Astrocyte (in vitro differentiated cells and primary cell): ENCODE data around the gene COPS4. TPM values are rescaled to one million over a fixed set of nuclear protein-coding genes. Genes with fewer than 3 reads are reported as not detected.

Source experiments
- DNase-seq: peaks from one replicate; pipeline ENCODE4 v3.0.0-alpha.2; 2010; ENCODE audit warnings: low read depth
- FAIRE-seq: peaks from 2 replicates; lab custom pipeline; 2011; peaks lifted over from hg19 to GRCh38; lab: Jason Lieb, UNC
- H2AFZ ChIP-seq: 2 replicates; pipeline ENCODE4 v1.6.0; 2012; ENCODE audit warnings: low read depth, low read length, inconsistent platforms
- H3K27ac ChIP-seq: 2 replicates; pipeline ENCODE4 v1.5.1; 2011; ENCODE audit warnings: low read depth, low read length, inconsistent platforms
- H3K27me3 ChIP-seq: 2 replicates; pipeline ENCODE4 v1.6.0; 2011; ENCODE audit warnings: low read length, inconsistent platforms; ENCODE audit not compliant: insufficient read depth
- H3K36me3 ChIP-seq: 2 replicates; pipeline ENCODE4 v1.5.1; 2011; ENCODE audit warnings: low read length, inconsistent platforms; ENCODE audit not compliant: insufficient read depth
- H3K4me1 ChIP-seq: 2 replicates; pipeline ENCODE4 v1.5.1; 2011; ENCODE audit warnings: low read length, inconsistent platforms; ENCODE audit not compliant: insufficient read depth
- H3K4me2 ChIP-seq: 2 replicates; pipeline ENCODE4 v1.6.0; 2012; ENCODE audit warnings: low read length, inconsistent platforms
- H3K4me3 ChIP-seq: 2 replicates; pipeline ENCODE4 v1.5.1; 2011; ENCODE audit warnings: low read depth, mild to moderate bottlenecking, low read length, inconsistent platforms; ENCODE audit not compliant: insufficient read depth
- H3K79me2 ChIP-seq: 2 replicates; pipeline ENCODE4 v1.6.0; 2012; ENCODE audit warnings: mild to moderate bottlenecking, low read length, inconsistent platforms; ENCODE audit not compliant: insufficient read depth
- H3K9ac ChIP-seq: 2 replicates; pipeline ENCODE4 v1.6.0; 2012; ENCODE audit warnings: mild to moderate bottlenecking, low read length, inconsistent platforms
- H3K9me3 ChIP-seq: 2 replicates; pipeline ENCODE4 v1.5.1; 2012; ENCODE audit warnings: low read depth, mild to moderate bottlenecking, low read length, inconsistent platforms; ENCODE audit not compliant: insufficient read depth
- H4K20me1 ChIP-seq: 2 replicates; pipeline ENCODE4 v1.6.0; 2012; ENCODE audit warnings: low read length, inconsistent platforms; ENCODE audit not compliant: insufficient read depth
- H3K27ac Mint-ChIP-seq: one replicate; pipeline ENCODE4 v1.8.0; 2021; ENCODE audit warnings: mild to moderate bottlenecking, mixed read lengths; ENCODE audit not compliant: unreplicated experiment
- H3K27me3 Mint-ChIP-seq: one replicate; pipeline ENCODE4 v1.8.0; 2021; ENCODE audit warnings: low read depth, mixed read lengths; ENCODE audit not compliant: unreplicated experiment
- H3K36me3 Mint-ChIP-seq: one replicate; pipeline ENCODE4 v1.8.0; 2021; ENCODE audit warnings: low read depth, mixed read lengths; ENCODE audit not compliant: unreplicated experiment
- H3K4me1 Mint-ChIP-seq: one replicate; pipeline ENCODE4 v1.8.0; 2021; ENCODE audit warnings: low read depth, mixed read lengths; ENCODE audit not compliant: unreplicated experiment
- H3K4me3 Mint-ChIP-seq: one replicate; pipeline ENCODE4 v1.8.0; 2021; ENCODE audit warnings: mild to moderate bottlenecking, moderate library complexity, mixed read lengths; ENCODE audit not compliant: unreplicated experiment
- H3K9me3 Mint-ChIP-seq: one replicate; pipeline ENCODE4 v1.8.0; 2021; ENCODE audit warnings: mild to moderate bottlenecking, mixed read lengths; ENCODE audit not compliant: unreplicated experiment
- CTCF ChIP-seq: IDR thresholded peaks from 2 replicates; pipeline ENCODE4 v1.5.1; 2011; ENCODE audit warnings: low read depth, mild to moderate bottlenecking, inconsistent platforms, low read length, moderate library complexity; ENCODE audit not compliant: insufficient read depth
- EZH2 ChIP-seq: IDR thresholded peaks from 2 replicates; pipeline ENCODE4 v1.6.1; 2012; ENCODE audit warnings: mild to moderate bottlenecking, low read length, inconsistent platforms; ENCODE audit not compliant: insufficient read depth
- total RNA-seq: library from RNA; stranded (reverse); gene quantifications from 2 replicates; pipeline ENCODE4 v1.2.1, GENCODE V29; 2021

The COPS4 gene
- total RNA-seq, 1 donor from 2014 or later, result 39.3 TPM

- H2AFZ ChIP-seq, result peak overlapping the region; percentile 76
- H3K27me3 ChIP-seq, result no peaks in the 10 kb centered on the region
- FAIRE-seq (no peak), DNase-seq (no peak)
- H3K27ac ChIP-seq, result no peak overlapping the region
- no peaks in the 10 kb centered on the region for H3K36me3 ChIP-seq
- Mint-ChIP-seq H3K27me3 (no peaks in the 10 kb centered on the region), H3K36me3 (peaks cover 14% of the 10 kb centered on the region), H3K4me1 (peaks cover 34% of the 10 kb centered on the region), H3K4me3 (peak overlapping the region; percentile 81), H3K27ac (peak overlapping the region; percentile 91), H3K9me3 (no peaks in the 10 kb centered on the region)
- TF ChIP-seq CTCF, result no peak
- H3K4me3 ChIP-seq, result peak overlapping the region; percentile 67
- peak overlapping the region; percentile 88 for H3K4me2 ChIP-seq
- no peaks in the 10 kb centered on the region for H3K9me3 ChIP-seq
- no peaks in the 10 kb centered on the region for H4K20me1 ChIP-seq
- peaks cover 4% of the 10 kb centered on the region for H3K4me1 ChIP-seq
- H3K79me2 ChIP-seq, result no peaks in the 10 kb centered on the region
- peak overlapping the region; percentile 58 for H3K9ac ChIP-seq
Measured at GRCh38 chr4:83109480-83110222, 74.7 kb downstream of the COPS4 start.

- Histone ChIP-seq H3K36me3 (no peaks in the 10 kb centered on the region), H3K27me3 (no peaks in the 10 kb centered on the region), H3K4me2 (peak overlapping the region; percentile 88), H3K4me1 (peaks cover 10% of the 10 kb centered on the region), H3K27ac (no peak overlapping the region), H3K79me2 (no peaks in the 10 kb centered on the region), H2AFZ (peak overlapping the region; percentile 76), H3K9ac (peak overlapping the region; percentile 58), H3K9me3 (no peaks in the 10 kb centered on the region), H4K20me1 (no peaks in the 10 kb centered on the region), H3K4me3 (peak overlapping the region; percentile 67)
- Mint-ChIP-seq H3K36me3 (peaks cover 9% of the 10 kb centered on the region), H3K27me3 (no peaks in the 10 kb centered on the region), H3K4me1 (peaks cover 40% of the 10 kb centered on the region), H3K9me3 (no peaks in the 10 kb centered on the region), H3K27ac (peak overlapping the region; percentile 84), H3K4me3 (peak overlapping the region; percentile 81)
- FAIRE-seq (no peak), DNase-seq (peak; percentile 65)
- TF ChIP-seq EZH2 (no peak), CTCF (peak; percentile 70)
Measured at GRCh38 chr4:83110223-83110945, 75.4 kb downstream of the COPS4 start.
